Stomach (tissue), 4 donors: Measurements from ENCODE around the gene BPIFA1.

Experiments used
- POLR2A ChIP-seq, 4 donors: fragments of 450-650 bp; IDR thresholded peaks; one replicate each; pipeline ENCODE4 v1.6.1; 2016; ENCODE audit warnings: antibody characterized with exemption in 4 of 4, control low read depth in 2 of 4, mild to moderate bottlenecking in 1 of 4, moderate library complexity in 1 of 4
- POLR2AphosphoS5 ChIP-seq, 3 donors: sonication (generic); formaldehyde crosslinking; IDR thresholded peaks; one replicate each; pipeline ENCODE4 v1.6.1; 2016; ENCODE audit warnings: antibody characterized with exemption in 3 of 3
- TF ChIP-seq, protein P1 (sequence below), 7 experiments: fragments of 450-650 bp in 4 of 7; fragments of 200-600 bp in 3 of 7; sonication (generic) in 3 of 7; IDR thresholded peaks; one replicate each; pipeline ENCODE4 v1.5.1; 2016 to 2019; ENCODE audit warnings: antibody characterized with exemption in 7 of 7, control low read depth in 2 of 7, mild to moderate bottlenecking in 1 of 7

DNA sequence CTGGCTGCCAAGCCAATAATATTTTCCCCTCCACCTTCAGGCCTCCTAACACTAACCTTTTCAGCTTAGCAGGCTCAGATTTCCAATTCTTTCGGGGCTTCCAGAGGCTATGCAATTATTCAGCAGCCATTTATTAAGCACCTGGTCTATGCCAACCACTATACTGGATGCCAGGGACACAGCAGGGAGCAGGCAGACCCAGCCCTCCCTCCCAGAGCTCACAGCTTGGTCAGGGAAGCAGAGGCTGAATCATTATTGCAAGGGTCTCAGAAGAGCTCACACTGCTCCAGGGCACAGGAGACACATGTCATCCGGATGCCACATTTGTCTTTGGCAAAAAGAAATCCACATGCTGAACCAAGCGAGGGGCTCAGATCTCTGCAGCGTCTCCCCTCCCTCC is 48.5 kb downstream of the BPIFA1 start:
- TF ChIP-seq, protein P1, sequence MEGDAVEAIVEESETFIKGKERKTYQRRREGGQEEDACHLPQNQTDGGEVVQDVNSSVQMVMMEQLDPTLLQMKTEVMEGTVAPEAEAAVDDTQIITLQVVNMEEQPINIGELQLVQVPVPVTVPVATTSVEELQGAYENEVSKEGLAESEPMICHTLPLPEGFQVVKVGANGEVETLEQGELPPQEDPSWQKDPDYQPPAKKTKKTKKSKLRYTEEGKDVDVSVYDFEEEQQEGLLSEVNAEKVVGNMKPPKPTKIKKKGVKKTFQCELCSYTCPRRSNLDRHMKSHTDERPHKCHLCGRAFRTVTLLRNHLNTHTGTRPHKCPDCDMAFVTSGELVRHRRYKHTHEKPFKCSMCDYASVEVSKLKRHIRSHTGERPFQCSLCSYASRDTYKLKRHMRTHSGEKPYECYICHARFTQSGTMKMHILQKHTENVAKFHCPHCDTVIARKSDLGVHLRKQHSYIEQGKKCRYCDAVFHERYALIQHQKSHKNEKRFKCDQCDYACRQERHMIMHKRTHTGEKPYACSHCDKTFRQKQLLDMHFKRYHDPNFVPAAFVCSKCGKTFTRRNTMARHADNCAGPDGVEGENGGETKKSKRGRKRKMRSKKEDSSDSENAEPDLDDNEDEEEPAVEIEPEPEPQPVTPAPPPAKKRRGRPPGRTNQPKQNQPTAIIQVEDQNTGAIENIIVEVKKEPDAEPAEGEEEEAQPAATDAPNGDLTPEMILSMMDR (IDR thresholded peaks at IDR 0.05): no peak
- TF ChIP-seq POLR2AphosphoS5 (IDR thresholded peaks at IDR 0.05): no peak
- no peak for TF ChIP-seq POLR2A (IDR thresholded peaks at IDR 0.05)
